Measurements from ENCODE around the gene USP6NL.
A peak's percentile ranks its signal among the peaks of the same experiment; 100 is the strongest.

- TF ChIP-seq POLR2AphosphoS5 (IDR thresholded peaks at IDR 0.05) (peak; percentile 51), CTCF (IDR thresholded peaks at IDR 0.05) (no peak), POLR2A (IDR thresholded peaks at IDR 0.05) (no peak)
These were observed 47.4 kb upstream of the USP6NL start for GRCh38 chr10:11658801-11659368.
